ENCODE data around the gene PTPRK.

DNA sequence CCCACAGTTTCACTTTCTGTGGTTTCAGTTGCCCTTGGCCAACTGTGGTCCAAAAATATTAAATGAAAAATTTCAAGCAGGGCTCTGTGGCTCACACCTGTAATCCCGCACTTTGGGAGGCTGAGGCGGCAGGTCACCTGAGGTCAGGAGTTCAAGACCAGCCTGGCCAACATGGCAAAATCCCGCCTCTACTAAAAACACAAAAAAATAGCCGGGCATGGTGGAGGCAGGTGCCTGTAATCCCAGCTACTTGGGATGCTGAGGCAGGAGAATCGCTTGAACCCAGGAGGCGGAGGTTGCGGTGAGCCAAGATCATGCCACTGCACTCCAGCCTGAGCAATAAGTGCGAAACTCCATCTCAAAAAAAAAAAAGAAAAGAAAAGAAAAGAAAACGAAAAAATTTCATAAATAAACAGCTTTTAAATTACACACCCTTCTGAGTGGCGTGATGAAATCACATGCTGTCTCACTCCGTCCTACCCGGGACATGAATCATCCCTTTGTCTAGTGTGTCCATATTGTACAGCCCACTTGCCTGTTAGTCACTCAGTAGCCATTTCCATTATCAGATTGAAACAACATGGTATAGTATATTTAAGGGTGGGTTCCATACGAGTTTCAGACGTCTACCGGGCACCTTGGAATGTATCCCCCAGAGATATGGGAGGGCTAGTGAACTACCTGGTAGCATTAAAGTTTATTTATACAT lies 11.7 kb downstream of the PTPRK start:
- TF ChIP-seq, protein P1, sequence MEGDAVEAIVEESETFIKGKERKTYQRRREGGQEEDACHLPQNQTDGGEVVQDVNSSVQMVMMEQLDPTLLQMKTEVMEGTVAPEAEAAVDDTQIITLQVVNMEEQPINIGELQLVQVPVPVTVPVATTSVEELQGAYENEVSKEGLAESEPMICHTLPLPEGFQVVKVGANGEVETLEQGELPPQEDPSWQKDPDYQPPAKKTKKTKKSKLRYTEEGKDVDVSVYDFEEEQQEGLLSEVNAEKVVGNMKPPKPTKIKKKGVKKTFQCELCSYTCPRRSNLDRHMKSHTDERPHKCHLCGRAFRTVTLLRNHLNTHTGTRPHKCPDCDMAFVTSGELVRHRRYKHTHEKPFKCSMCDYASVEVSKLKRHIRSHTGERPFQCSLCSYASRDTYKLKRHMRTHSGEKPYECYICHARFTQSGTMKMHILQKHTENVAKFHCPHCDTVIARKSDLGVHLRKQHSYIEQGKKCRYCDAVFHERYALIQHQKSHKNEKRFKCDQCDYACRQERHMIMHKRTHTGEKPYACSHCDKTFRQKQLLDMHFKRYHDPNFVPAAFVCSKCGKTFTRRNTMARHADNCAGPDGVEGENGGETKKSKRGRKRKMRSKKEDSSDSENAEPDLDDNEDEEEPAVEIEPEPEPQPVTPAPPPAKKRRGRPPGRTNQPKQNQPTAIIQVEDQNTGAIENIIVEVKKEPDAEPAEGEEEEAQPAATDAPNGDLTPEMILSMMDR (IDR thresholded peaks at IDR 0.05) = no peak
- TF ChIP-seq ZFX (IDR thresholded peaks at IDR 0.05; ENCODE audit: borderline replicate concordance) = no peak

All from 22Rv1 (cell line).